Stimulated activated CD4-positive, alpha-beta T cell treated with anti-CD3 and anti-CD28 coated beads, TNF-alpha, amount 100 ng/mL, for 4 hours (primary cell): Measurements from ENCODE around the gene UBE2L3.
"Not testable (repeated sequence)": the region's sequence is repeated elsewhere in the genome, so short reads cannot be mapped to it uniquely, and the experiment has no call there.

Experiments used
- DNase-seq, 3 experiments: peaks; one replicate each; pipeline ENCODE4 v3.0.0-alpha.2; 2020; ENCODE audit warnings: low read depth in 3 of 3

UBE2L3 gene

GRCh38 chr22:21599053-21599893 lies 31.8 kb downstream of the UBE2L3 start:
- DNase-seq: no peak

DNA sequence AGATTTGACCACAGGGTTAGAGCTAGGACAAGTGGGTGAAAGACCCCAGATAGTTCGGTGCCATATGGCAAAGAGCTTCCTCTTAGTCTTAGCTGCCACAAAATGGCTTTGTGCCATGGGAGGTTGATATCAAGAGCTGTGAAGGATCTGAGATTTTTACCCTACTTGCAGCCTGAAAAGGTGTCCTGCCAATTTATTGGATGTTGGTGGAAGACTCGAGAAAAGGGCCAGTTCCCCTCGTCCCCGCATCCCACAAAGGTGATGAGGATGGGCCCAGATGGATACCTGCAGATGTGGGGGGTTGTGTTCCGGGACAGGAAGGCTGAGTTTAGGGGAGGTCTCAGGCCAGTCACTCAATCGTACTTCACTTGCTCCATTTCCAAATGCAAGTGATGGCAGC lies 35.1 kb downstream of the UBE2L3 start:
- no peak for DNase-seq

DNA sequence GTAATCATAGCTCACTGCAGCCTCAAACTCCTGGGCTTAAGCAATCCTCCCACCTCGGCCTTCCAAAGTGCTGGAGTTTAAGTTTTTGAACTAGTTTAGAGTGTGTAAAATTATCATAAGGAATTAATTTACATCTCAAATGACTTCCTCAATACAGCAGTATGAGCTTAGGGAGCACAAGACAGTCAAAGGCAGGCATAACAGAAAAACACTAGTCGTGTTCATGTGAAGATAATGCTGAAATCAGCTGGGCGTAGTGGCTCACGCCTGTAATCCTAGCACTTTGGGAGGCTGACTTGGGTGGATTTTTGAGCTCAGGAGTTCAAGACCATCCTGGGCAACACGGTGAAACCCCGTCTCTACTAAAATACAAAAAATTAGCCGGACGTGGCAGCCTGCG lies 36.5 kb downstream of the UBE2L3 start:
- no peak for DNase-seq

GRCh38 chr22:21605887-21606564 lies 38.5 kb downstream of the UBE2L3 start:
- DNase-seq: no peak

- no peak for DNase-seq
Observed at GRCh38 chr22:21606775-21607174, 39.3 kb downstream of the UBE2L3 start.

GRCh38 chr22:21609556-21610157 lies 42.1 kb downstream of the UBE2L3 start:
- DNase-seq: not testable (repeated sequence)

- no peak for DNase-seq
Observed at GRCh38 chr22:21611210-21611977, 43.9 kb downstream of the UBE2L3 start.

DNA sequence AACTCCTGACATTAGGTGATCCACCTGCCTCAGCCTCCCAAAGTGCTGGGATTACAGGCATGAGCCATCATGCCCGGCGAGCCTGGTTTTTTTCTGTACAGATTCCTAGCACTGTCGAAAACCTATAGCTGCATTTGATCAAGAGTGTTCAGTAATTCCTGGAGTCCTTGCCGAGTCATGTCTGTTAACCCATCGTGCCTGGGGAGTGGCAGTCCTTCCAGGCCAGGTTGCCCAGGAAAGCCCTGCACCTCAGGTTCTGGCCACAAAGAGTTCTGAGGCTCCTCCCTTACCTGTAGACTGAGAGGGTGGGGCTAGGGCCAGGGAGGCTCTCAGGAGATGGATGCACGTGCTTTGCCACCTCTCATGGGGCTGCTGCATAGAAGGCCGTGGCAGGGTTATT lies 45.3 kb downstream of the UBE2L3 start:
- no peak for DNase-seq

- DNase-seq: no peak
Observed at GRCh38 chr22:21613553-21614233, 46.2 kb downstream of the UBE2L3 start.

DNA sequence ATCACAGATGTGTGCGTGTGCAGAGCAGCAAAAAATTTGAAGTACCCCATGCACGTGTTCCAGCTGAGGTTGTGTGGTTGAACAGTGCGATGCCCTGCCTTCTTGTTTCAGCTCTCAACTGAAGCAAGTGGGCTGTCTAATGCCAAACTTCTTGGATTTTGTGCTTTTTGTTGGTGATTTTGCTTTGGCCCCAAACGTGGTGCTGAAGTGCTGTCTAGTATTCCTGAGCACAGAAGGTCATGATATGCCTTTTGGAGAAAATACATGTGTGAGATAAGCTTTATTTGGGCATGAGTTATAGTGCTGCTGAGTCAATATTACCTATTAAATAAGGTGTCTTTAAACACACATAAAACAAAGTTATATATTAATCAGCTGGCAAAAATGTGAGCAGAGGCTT lies 48.2 kb downstream of the UBE2L3 start:
- no peak for DNase-seq

DNA sequence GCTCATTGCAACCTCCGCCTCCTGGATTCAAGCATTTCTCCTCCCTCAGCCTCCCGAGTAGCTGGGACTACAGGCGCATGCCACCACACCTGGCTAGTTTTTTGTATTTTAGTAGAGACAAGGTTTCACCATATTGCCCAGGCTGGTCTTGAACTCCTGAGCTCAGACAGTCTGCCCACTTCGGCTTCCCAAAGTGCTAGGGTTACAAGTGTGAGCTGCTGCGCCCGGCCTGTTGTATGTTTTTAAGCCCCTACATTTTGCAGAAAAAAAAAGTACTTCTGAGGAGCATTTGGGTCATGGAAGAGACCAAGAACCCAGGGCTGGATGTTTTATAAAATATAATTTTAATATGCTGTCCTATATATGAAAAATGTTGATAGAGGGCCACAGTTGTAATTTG lies 49.8 kb downstream of the UBE2L3 start:
- not testable (repeated sequence) for DNase-seq

GRCh38 chr22:21621025-21621424 lies 53.5 kb downstream of the UBE2L3 start:
- no peak for DNase-seq

DNA sequence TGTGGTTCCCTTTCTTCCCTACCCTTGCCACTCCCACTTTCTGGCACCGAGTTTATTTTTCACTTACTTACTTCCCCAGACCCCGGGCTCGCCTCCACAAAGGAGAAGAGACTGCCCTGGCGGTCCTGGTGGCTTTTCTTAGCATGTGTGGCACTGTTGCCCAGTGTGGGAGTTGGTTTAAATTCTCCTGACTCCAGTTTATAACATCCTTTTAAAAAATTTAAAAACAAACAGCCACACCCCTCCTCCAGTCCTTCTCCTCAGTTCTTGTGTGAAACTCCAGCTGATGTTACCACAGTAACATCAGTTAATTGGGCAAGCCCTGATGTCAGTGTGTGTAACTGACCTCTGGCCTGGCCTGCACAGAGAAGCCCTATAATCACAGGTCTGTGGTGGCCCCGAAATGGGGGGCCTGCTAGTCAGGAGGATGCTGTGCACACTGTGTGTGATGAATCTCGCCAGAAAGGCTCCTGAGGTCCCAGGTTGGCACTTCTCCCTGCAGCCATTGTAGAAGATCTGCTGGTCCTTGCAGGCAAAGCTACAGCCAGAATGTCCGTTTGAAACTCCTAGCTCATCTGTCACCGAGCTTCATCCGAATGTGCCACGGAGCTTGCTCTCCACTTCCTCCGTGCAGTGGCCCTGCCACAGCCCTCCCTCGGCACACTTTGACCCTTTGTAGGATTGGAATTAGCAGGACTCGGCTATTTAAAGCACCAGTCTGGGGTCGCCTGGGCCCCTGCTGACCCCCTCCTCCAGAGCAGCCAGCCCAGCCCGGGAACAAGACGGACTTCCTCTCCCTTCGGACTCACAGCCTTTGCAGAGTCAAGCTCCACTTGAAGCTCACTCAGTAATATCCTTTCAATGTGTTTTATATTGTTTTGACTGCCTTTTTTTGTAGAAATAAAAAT lies 54.8 kb downstream of the UBE2L3 start:
- no peak for DNase-seq

GRCh38 chr22:21622919-21623647 lies 55.6 kb downstream of the UBE2L3 start:
- no peak for DNase-seq

DNA sequence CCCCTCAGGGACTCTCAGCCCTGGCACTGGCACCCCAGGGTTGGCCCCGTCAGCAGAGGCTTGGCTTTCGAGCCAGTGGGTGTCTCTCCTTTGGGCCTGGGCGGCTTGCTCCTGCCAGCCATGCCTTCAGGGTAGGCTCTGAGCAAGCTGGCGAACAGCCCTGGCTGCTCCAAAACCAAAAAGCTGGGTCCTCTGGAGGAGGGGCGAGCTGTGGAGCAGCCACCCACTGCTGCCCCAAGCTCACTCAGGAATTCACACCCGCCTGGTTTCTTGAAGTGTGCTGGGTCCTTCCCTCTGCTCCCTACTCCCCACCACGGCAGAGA lies 56.1 kb downstream of the UBE2L3 start:
- DNase-seq: no peak

GRCh38 chr22:21624120-21624879 lies 56.8 kb downstream of the UBE2L3 start:
- DNase-seq: no peak

- no peak for DNase-seq
Observed at GRCh38 chr22:21624880-21625791, 57.6 kb downstream of the UBE2L3 start.
